CD4-positive, alpha-beta T cell treated with Interferon alpha-2 for 1 hour (primary cell): ENCODE data around the gene HDLBP.

Experiments used
- DNase-seq, 2 donors: peaks; one replicate each; pipeline ENCODE4 v3.0.0-alpha.2; 2020 to 2022

The HDLBP gene

DNA sequence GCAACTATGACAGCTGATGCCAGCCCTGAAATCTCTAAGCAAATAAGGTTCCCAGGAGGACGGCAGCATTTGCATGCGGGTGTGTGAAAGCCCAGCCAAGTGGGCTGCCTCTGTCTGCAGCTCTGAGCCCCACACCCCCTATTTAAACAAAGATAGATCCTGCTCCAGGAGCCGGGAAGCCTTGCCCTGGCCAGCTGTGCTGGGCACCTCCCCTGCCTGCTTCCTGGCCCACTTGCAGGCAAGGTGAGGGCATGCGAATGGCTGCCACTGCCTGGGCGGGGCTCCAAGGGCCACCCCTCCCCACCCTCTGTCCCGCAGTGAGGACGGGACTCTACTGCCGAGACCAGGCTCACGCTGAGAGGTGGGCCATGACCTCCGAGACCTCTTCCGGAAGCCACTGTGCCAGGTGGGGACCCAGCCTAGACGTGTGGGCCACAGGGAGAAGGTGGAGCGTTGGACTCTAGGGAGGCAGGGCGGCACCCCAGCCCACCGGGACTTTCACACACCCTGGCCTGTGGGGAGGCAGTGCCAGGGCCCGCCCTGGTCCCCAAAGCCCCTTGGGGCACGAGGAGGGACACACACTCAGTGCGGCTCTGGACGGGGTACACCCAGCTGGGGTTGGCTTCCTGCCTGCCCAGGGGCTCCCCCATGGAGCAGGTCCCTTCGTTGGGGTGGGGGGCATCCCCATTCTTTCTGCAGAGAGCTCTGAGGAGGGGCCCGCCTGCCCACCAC lies 126.9 kb downstream of the HDLBP start, which contains the start of gene ANO7:
Gene ANO7, plus strand, starts transcription at position 317 of the 732 bp plus-strand sequence. CDS start 1,387 bp downstream, outside the sequence.
- no peak for DNase-seq

DNA sequence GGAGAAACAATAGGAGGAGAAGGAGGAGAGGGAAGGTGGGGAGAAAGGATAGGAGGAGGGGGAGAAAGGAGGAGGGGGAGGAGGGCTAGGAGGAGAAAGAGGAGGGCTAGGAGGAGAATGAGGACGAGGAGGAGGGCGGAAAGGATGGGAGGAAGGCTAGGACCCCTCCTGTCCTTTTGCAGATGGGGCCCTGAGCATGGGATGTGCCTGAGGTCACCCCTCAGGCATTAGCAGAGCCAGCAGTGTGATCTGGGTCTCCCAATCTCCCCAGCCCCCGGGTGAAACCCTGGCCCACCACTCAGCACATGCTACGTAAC lies 127.6 kb downstream of the HDLBP start:
- no peak for DNase-seq

DNA sequence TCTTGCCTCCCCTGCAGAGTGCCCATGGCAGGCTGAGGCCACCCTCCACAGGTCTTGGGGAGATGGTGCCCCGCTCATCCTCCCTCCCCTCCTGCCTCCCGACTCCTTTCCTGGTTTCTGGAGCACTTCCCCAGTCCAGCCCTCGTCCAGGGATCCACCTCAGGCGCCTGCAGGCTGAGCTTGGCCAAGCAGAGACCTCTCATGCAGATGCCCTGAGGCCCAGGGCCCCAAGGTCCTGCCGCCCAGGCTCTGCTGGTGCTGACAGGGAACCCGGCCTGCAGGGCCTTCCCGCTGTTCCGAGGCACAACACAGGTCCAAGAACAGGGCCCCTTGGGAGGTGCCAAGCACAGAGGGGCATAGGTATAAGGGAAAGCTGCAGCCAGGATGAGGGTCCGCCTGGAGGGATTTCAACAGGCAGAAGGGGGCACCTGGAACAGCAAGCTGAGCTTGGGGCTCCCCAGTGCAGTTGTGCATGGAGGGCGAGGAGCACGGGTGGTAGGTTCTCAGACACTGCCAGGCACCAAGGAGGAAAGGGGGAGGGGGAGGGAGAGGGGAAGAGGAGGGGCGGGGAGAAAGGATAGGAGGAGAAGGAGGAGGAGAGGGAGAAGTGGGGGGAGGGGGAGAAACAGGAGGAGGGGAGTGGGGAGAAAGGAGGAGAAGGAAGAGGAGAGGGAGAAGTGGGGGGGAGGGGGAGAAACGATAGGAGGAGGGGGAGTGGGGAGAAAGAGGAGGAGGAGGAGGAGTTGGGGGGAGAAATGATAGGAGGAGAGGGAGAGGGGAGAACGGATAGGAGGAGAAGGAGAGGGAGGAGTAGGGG lies 128.2 kb downstream of the HDLBP start:
- no peak for DNase-seq

DNA sequence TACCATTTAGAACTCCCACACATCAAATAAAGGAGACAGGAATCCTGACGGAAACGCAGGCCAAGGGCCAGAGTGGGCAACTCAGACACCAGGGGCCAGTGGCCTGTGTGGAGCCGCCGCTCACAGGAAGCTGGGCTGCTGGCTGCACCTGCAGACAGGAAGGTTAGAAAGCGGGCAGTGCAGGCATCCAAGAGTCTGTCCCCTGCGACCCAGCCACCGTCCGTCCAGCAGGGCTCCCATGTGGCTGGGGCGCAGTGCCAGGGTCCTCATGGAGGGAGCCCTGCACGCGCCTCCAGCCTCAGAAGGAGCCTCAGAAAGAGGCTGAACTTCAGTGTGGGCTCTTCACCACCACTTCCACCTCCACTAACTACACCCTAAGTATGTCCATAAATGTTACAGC lies 129.5 kb downstream of the HDLBP start:
- no peak for DNase-seq

DNA sequence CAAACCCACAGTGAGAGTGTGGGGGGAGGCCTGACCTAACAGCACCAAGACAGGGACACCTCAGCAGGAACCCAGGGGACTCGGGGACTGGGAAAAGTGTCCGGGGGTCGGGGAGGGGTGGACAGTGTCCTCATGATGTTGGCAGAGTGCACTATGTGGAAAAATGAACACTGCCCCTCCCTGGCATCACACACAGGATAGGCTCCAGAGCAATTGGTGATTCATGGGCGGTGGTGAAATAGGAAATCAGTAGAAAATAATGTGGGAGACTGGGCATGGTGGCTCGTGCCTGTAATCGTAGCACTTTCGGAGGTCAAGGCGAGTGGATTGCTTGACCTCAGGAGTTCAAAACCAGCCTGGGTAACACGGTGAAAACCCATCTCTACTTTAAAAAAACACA lies 130.6 kb downstream of the HDLBP start:
- no peak for DNase-seq

DNA sequence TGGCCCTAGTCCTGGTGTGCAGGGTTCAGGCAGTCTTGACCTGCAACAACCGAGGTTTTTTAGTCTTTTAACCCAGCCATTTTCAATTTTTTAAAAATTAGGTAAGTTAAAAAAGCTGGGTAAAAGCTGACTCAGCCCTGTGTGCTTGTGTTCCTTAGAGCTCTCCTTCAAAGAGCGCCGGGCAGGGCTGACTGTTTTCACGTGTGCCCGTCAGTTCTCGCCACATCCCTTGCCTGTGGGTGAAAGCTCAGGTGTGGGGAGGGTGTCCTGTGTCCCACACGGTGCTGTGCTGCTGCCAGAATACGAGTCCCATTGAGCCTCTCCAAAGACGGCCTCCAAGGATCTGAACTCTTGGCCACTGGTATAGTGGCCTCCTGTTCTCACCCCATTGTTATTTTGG lies 132.3 kb downstream of the HDLBP start:
- DNase-seq: no peak

DNA sequence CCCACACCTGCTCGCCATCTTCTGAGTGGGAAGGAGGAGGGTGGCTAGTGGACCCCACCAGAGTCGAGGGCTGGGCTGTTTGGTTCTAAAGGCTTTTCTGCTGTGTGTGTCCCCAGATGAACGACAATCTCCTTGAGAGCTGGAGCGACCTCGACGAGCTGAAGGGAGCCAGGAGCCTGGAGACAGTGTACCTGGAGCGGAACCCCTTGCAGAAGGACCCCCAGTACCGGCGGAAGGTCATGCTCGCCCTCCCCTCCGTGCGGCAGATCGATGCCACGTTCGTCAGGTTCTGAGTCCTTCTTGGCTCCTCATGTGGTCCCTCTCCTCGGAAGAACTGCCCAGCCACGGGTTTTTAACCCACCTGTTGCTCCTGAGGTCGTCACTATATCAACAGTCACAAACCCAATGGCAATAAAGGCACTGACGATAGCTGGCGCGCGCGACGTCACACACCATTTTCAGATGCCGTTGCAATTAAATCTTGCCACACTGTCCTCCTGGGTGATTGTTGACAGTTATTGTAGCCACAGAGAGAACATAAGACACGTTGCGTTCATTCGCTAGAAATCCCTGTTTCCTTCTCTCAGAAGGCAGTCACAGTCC lies 132.8 kb downstream of the HDLBP start:
- DNase-seq: no peak

DNA sequence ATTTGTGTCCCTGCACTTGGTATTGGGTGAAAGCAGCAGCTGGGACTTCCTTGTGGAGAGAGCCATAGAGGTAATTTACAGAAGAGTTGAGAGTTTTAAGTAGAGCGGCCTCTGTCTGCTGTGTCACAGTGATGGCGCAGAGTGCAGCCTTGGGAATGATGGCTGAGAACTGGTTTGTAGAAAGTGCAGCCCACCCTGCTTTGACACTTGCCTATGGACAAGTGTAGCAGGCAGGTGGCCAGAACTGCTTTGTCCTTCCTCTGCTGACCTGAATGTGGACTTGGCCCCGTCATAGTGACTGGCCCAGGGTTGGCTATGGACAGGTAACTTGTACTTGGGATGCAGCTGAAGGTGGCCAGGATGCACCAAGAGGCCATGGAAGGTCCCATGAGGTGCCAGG lies 133.3 kb downstream of the HDLBP start:
- no peak for DNase-seq

DNA sequence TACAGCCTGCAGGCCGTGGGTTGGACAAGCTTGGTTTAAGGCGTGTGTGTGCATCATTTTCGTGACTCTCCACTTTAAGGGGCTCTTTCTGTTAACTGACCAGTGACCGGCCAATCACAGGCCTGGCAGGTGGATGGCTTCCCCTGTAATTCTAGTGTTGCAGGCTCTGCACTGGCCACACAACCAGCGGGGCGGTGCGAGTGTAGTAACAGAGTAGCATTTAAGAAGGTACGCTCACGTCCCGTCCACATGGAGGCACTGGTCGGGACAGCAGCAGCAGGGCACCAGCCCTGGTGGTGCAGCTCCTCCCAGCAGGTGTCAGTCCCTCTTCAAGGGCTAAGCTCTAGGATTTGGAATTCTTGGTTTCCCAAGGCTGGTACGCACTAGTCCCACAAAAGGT lies 135.0 kb downstream of the HDLBP start:
- no peak for DNase-seq

DNA sequence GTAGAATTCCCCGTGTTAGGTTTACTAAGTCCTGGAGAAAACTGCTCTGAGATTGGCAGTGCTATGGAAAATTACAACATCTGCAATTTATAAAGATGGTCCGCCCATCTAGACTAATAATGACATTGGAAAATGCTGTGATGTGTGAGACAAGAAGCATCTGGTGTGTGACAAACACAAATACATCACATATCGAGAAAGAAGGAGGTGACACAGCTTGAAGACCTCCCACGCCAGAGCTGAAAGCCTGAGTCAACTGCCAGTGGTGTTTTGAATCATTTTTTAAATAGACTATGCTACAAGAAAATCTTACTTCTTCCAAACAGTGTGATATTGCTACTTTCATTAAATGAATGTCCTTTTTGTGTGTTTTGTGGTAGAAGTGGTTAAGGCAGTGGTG lies 135.6 kb downstream of the HDLBP start:
- no peak for DNase-seq

DNA sequence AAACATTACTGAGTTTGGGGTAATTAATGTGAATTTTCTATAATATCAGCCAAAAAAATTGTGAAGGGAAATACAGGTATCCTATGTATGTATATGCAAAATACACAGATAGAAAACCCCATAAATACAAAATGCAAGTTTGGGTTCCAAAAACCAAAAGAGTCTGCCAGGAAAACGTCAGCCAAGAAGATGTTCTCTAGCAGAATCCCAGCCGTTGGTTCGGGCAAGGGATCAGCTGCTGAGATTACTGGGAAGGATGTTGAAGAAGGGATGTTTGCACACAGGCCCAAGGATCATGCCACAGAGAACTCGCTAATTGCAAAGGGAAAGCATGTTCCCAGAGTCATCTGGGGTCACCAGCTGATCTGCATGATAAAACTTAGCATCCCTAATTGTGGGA lies 136.5 kb downstream of the HDLBP start:
- DNase-seq: no peak

DNA sequence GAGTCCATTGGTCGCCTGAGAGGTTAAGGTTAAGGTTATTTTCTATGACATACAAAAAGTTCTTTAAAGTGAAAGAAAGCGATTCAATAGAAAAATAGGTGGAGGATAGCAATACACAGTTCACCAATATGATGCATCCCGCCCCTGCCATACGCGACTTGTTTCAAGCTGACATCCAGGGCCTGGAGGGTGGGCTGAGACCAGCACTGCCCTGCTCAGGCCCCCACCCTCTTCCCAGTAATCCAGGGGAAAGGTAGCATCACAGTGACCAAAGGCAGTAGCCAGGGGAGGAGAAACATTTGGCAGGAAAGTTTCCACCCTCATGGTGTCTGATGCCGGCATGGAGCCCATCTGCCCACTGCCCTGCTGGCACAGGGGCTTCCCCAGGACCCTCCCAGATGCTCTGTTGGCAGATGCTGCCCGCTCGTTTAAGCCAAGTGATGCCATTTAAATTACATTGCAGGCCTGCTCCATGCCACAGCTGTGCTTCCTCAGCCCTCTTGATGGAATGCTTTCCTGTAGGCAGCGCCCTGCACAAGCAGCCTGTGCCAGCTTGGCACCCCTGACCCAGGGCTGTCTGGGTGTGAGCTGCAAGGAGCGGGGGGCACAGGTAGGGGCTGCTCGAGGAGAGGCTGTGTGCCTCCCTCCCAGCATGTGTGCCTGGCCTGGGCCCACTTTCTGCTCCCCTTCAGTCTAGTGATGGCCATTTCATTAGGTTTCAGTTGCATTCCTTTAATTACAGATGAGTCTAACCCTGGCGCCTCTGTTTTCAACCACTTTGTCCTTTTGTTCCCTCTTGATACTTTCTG lies 137.7 kb downstream of the HDLBP start:
- no peak for DNase-seq
